A673 (cell line): ENCODE measurements around the gene BMPR1A. TPM values are rescaled to one million over a fixed set of nuclear protein-coding genes. Genes with fewer than 3 reads are reported as not detected.

Experiments
- BruUV-seq: library from RNA; stranded (reverse); fragments of 400-500 nt; replicated peaks from 2 replicates; lab custom pipeline; 2021; lab: Mats Ljungman, UMichigan
- CTCF ChIA-PET: fragments of 300-600 bp; sonication (Branson Sonifier 250); formaldehyde crosslinking; loops from one replicate; lab custom pipeline; 2022; ENCODE audit warnings: antibody characterized with exemption; lab: Charles Lee
- POLR2A ChIA-PET: fragments of 300-600 bp; sonication (Branson Sonifier 250); formaldehyde crosslinking; loops from one replicate; lab custom pipeline; 2022; ENCODE audit warnings: antibody characterized with exemption; ENCODE audit not compliant: low non-redundant PET; lab: Charles Lee
- DNase-seq: peaks from one replicate; pipeline ENCODE4 v3.0.0-alpha.2; 2015; ENCODE audit warnings: low spot score
- H3K27ac ChIP-seq: fragments of 200-600 bp; sonication (generic); 2 replicates; pipeline ENCODE4 v1.5.1; 2016; ENCODE audit warnings: mixed run types, low read depth, mild to moderate bottlenecking, mixed read lengths, antibody characterized with exemption, low read length; ENCODE audit not compliant: poor library complexity, severe bottlenecking
- H3K27me3 ChIP-seq: fragments of 200-600 bp; sonication (generic); replicated peaks from 2 replicates; pipeline ENCODE4 v1.6.1; 2017; ENCODE audit warnings: mixed run types, low read depth, mild to moderate bottlenecking, mixed read lengths, antibody characterized with exemption, low read length; ENCODE audit not compliant: insufficient read depth, poor library complexity
- H3K36me3 ChIP-seq: fragments of 200-600 bp; sonication (generic); 2 replicates; pipeline ENCODE4 v1.6.1; 2016; ENCODE audit warnings: mixed run types, mild to moderate bottlenecking, mixed read lengths, antibody characterized with exemption, low read length; ENCODE audit not compliant: insufficient read depth, poor library complexity, severe bottlenecking
- H3K4me1 ChIP-seq: fragments of 200-600 bp; sonication (generic); 2 replicates; pipeline ENCODE4 v1.6.1; 2017; ENCODE audit warnings: mixed run types, mild to moderate bottlenecking, mixed read lengths, antibody characterized with exemption, low read length; ENCODE audit not compliant: insufficient read depth, poor library complexity, severe bottlenecking
- H3K4me3 ChIP-seq: fragments of 200-600 bp; sonication (generic); 2 replicates; pipeline ENCODE4 v1.5.1; 2016; ENCODE audit warnings: low read depth, mixed run types, mild to moderate bottlenecking, mixed read lengths, low read length; ENCODE audit not compliant: poor library complexity, severe bottlenecking
- H3K9me3 ChIP-seq: fragments of 200-600 bp; sonication (generic); 2 replicates; pipeline ENCODE4 v1.6.1; 2016; ENCODE audit warnings: mixed run types, low read depth, mild to moderate bottlenecking, mixed read lengths, antibody characterized with exemption, low read length; ENCODE audit not compliant: poor library complexity, severe bottlenecking
- CTCF ChIP-seq: fragments of 300-800, 200-600 bp; sonication (generic); conservative IDR thresholded peaks from 2 replicates; pipeline ENCODE4 v1.5.1; 2017; ENCODE audit warnings: low read depth, mild to moderate bottlenecking, antibody characterized with exemption, low read length, moderate library complexity, mixed read lengths
- EZH2 ChIP-seq: fragments of 200-600 bp; sonication (generic); IDR thresholded peaks from 2 replicates; pipeline ENCODE4 v1.6.1; 2017; ENCODE audit warnings: borderline replicate concordance, low read depth, mild to moderate bottlenecking, mixed read lengths, antibody characterized with exemption, low read length; ENCODE audit not compliant: poor library complexity, severe bottlenecking
- intact Hi-C: fragments of 100-400 bp; cut with micrococcal nuclease; formaldehyde crosslinking; loops from one replicate; pipeline ENCODE4 v1.10.0; 2022; ENCODE audit not compliant: unreplicated experiment
- total RNA-seq: library from RNA; stranded (reverse); gene quantifications from 2 replicates; pipeline ENCODE4 v1.2.3, GENCODE V29; 2021

BMPR1A gene
- total RNA-seq, 1 experiment from 2014 or later = 136 TPM

GRCh38 chr10:86744067-86744725, 12.2 kb upstream of the BMPR1A start:
- no peak overlapping the region for H3K4me3 ChIP-seq
- no peaks in the 10 kb centered on the region for H3K36me3 ChIP-seq
- no peak for TF ChIP-seq CTCF
- no peak for TF ChIP-seq EZH2
- no peak overlapping the region for H3K27ac ChIP-seq
- H3K4me1 ChIP-seq = peaks cover 38% of the 10 kb centered on the region
- no peak for DNase-seq
- ChIA-PET CTCF (no interaction called here), POLR2A (no interaction called here)
- no TSS peak for BruUV-seq
- no peaks in the 10 kb centered on the region for H3K27me3 ChIP-seq
- intact Hi-C loops = no loop called here
- H3K9me3 ChIP-seq = no peaks in the 10 kb centered on the region

DNA sequence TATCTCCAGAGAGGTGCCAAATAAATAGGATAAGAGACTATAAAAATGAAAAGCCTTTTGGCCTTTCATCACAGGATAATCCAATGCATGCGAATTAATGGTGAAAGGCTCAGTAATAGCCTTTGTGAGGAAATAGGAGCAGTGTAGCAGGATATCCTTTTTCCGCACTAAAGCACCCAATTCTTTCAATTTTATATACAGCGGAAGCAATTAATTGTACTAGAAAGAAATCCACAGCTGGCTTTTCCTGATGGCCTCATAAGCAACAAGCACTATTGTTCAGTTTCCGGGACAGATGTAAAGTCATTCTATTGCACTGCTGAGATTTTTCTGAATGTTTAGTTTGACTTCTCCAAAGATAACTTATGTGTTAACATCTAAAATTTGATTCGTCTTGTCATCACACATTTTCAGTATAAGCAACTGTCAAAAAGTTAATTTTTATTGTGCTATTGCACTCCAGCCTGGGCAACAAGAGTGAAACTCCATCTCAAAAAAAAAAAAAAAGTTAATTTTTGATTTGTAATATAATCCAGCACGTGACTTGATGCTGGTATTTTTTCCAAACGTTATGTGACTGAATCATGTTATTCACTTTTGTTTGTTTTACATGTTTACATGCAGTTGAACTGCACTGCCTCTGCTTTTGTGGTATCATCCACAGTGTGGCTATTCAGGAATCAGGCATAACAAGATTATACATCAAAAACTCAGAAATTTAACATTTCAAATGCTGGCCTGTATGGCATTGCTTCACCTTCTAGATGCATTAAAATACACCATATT, 8.4 kb upstream of the BMPR1A start:
- Histone ChIP-seq H3K27ac (peak overlapping the region; percentile 90), H3K4me1 (peaks cover 58% of the 10 kb centered on the region), H3K4me3 (peak overlapping the region; percentile 7), H3K27me3 (no peaks in the 10 kb centered on the region), H3K9me3 (no peaks in the 10 kb centered on the region), H3K36me3 (no peaks in the 10 kb centered on the region)
- POLR2A ChIA-PET = interaction anchor here (0.7 kb wide), 1 partner anchor 29 kb away, joined by 9 read pairs; no protein-coding TSS in a partner anchor
- intact Hi-C loops = loop anchor here (1.0 to 2.0 kb wide), 2 partner anchors 37 to 51 kb away; no protein-coding TSS in a partner anchor
- DNase-seq = peak; percentile 99
- TSS peak; percentile 97 for BruUV-seq
- TF ChIP-seq CTCF (no peak), EZH2 (no peak)
- CTCF ChIA-PET = interaction anchor here (0.7 to 1.2 kb wide), 2 partner anchors 9 to 259 kb away, joined by 3 to 4 read pairs; partner anchors contain the start of gene BMPR1A

DNA sequence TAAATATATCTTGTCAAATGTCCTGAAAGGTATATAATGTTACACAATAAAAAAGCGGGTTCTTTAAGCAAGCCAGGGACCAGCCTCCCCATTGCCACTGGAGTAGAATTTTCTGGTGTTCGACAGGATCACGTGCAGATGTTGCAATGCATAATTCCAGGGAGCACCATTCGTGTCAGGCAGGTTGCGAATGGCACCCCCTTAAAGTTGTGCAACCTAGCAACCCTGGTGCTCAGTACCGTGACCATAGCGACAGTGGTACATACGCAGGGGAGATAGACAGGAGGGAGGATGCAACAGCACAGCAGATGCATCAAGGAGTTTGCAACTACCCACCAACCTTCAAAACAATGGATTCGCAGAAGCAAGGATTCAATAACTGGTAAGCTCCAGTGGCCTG, 6.6 kb upstream of the BMPR1A start:
- BruUV-seq = no TSS peak
- CTCF ChIA-PET = no interaction called here

More for the DNA sequence above, 6.6 kb upstream of the BMPR1A start:
- Histone ChIP-seq H3K9me3 (no peaks in the 10 kb centered on the region), H3K36me3 (no peaks in the 10 kb centered on the region), H3K4me3 (no peak overlapping the region), H3K27me3 (no peaks in the 10 kb centered on the region), H3K4me1 (peaks cover 63% of the 10 kb centered on the region), H3K27ac (no peak overlapping the region)
- POLR2A ChIA-PET = no interaction called here
- DNase-seq = no peak
- TF ChIP-seq CTCF (no peak), EZH2 (no peak)
- intact Hi-C loops = no loop called here
